ENCODE results near the gene TMEM117.

DNA sequence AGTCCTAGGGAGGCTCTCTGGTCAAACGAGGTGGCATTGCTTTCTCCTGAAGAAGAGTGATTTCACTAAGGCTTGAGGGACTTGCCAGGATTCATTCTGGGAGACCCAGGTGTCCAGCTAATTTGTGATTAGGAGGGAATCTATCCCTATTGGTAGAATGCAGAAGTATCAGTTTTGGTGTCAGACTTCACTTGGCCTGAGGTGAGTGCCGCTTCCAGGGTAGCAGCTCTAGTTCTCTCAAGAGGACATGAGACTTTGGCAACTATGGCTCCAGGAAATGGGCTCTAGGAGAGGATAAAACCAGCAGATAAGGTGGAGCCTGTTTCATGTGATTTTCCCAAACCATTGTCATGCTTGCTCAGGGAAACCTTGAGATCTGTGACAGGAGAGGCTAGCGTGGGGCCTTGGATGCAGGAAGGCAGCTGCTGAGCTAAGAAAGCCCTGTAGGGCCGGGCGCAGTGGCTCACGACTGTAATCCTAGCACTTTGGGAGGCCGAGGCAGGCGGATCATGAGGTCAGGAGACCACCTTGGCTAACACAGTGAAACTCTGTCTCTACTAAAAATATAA lies 11.6 kb upstream of the TMEM117 start:
- TF ChIP-seq, protein P1, sequence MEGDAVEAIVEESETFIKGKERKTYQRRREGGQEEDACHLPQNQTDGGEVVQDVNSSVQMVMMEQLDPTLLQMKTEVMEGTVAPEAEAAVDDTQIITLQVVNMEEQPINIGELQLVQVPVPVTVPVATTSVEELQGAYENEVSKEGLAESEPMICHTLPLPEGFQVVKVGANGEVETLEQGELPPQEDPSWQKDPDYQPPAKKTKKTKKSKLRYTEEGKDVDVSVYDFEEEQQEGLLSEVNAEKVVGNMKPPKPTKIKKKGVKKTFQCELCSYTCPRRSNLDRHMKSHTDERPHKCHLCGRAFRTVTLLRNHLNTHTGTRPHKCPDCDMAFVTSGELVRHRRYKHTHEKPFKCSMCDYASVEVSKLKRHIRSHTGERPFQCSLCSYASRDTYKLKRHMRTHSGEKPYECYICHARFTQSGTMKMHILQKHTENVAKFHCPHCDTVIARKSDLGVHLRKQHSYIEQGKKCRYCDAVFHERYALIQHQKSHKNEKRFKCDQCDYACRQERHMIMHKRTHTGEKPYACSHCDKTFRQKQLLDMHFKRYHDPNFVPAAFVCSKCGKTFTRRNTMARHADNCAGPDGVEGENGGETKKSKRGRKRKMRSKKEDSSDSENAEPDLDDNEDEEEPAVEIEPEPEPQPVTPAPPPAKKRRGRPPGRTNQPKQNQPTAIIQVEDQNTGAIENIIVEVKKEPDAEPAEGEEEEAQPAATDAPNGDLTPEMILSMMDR (conservative IDR thresholded peaks at IDR 0.05; ENCODE audit: low read depth, low read length) = no peak
- no peak for TF ChIP-seq EZH2 (IDR thresholded peaks at IDR 0.05; ENCODE audit: borderline replicate concordance, low read depth, low read length, poor library complexity, severe bottlenecking)

Data from A673 (cell line).